ENCODE data around the gene MCL1.

DNA sequence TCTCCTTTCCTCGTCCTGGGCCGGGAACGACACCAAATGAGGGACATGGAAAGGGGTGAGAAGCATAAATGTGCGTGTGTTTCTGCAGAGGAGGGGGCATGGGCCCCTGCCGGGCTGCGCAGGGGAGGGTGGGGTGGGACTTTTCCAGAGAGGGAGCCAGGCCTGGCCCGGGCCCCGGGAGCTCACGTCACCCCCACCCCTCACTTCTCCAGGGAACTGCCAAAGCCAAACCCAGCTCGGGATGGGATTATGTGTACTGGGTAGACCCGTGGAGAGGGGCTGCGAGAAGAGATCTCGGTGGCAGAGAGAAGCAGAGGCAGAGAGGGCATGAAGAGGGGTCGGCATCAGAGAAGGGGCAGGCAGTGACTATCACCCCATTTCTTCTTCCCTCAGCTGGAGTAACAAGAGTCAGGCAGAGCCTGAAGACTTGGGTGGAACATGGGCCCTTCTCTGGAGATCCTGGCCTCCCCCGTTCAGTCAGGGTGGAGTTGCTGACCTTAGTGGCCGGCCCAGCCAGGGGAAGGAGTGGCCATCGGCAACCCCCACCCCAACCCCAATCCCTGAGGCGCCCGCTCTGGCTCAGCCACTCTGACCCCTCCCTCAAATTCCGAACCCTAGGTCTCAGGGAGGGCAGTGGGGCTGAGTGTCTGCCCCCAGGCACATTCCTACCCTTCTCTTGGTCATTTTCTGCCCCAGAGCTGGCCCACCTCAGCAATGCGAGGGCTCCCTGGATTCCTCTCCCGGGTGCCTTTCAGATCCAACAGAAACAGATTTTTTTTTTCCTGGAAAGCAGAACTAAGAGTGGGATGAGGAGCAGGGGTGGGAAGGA, 29.0 kb downstream of the MCL1 start:
- TF ChIP-seq, protein P1, sequence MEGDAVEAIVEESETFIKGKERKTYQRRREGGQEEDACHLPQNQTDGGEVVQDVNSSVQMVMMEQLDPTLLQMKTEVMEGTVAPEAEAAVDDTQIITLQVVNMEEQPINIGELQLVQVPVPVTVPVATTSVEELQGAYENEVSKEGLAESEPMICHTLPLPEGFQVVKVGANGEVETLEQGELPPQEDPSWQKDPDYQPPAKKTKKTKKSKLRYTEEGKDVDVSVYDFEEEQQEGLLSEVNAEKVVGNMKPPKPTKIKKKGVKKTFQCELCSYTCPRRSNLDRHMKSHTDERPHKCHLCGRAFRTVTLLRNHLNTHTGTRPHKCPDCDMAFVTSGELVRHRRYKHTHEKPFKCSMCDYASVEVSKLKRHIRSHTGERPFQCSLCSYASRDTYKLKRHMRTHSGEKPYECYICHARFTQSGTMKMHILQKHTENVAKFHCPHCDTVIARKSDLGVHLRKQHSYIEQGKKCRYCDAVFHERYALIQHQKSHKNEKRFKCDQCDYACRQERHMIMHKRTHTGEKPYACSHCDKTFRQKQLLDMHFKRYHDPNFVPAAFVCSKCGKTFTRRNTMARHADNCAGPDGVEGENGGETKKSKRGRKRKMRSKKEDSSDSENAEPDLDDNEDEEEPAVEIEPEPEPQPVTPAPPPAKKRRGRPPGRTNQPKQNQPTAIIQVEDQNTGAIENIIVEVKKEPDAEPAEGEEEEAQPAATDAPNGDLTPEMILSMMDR (IDR thresholded peaks at IDR 0.05): no peak
- no peak for TF ChIP-seq POLR2A (IDR thresholded peaks at IDR 0.05)
